HEK293 (cell line): Measurements from ENCODE around the gene PRKCA.

ENCODE experiments used
- CTCF ChIA-PET: fragments of 350-600 bp; formaldehyde crosslinking; extraction: SDS; loops from one replicate; lab custom pipeline; 2021; ENCODE audit warnings: antibody characterized with exemption; lab: Yijun Ruan, JAX
- POLR2A ChIA-PET: fragments of 300-600 bp; formaldehyde crosslinking; extraction: SDS; loops from one replicate; lab custom pipeline; 2020; ENCODE audit warnings: antibody characterized with exemption, inconsistent platforms; lab: Yijun Ruan, JAX
- H3K27ac ChIP-seq: fragments of 200-500 bp; sonication (Bioruptor generic); 2 replicates; pipeline ENCODE4 v1.5.1; 2014; ENCODE audit warnings: low read depth, low read length, control low read depth, inconsistent platforms; ENCODE audit errors: extremely low read depth
- H3K36me3 ChIP-seq, 2 experiments: fragments of 200-500 bp in 1 of 2; sonication (Bioruptor generic) in 1 of 2; 1 replicate in 1 of 2; 2 replicates in 1 of 2; pipeline ENCODE4 v1.5.1; 2014 to 2017; ENCODE audit warnings: inconsistent platforms in 2 of 2, low read length in 2 of 2; ENCODE audit not compliant: control insufficient read depth in 2 of 2, insufficient read depth in 1 of 2
- H3K4me1 ChIP-seq: fragments of 200-500 bp; sonication (Bioruptor generic); 2 replicates; pipeline ENCODE4 v1.5.1; 2014; ENCODE audit warnings: mild to moderate bottlenecking, low read length, inconsistent platforms; ENCODE audit not compliant: control insufficient read depth, insufficient read depth
- H3K4me3 ChIP-seq: 2 replicates; pipeline ENCODE4 v1.5.1; 2011; ENCODE audit warnings: low read depth, mild to moderate bottlenecking, control low read depth, low read length, moderate library complexity
- H3K9me3 ChIP-seq: fragments of 200-500 bp; sonication (Bioruptor generic); 2 replicates; pipeline ENCODE4 v1.5.1; 2014; ENCODE audit warnings: low read depth, low read length, inconsistent platforms; ENCODE audit not compliant: control insufficient read depth, insufficient read depth
- GLIS1 ChIP-seq: fragments of 450-650 bp; formaldehyde crosslinking; IDR thresholded peaks from 2 replicates; pipeline ENCODE4 v1.5.1; 2016; ENCODE audit warnings: missing biosample characterization, missing genetic modification characterization
- HOXC10 ChIP-seq: sonication (generic); formaldehyde crosslinking; IDR thresholded peaks from 2 replicates; pipeline ENCODE4 v1.8.1; 2023; ENCODE audit warnings: mild to moderate bottlenecking, missing genetic modification reagents
- SCRT2 ChIP-seq: fragments of 450-650 bp; formaldehyde crosslinking; IDR thresholded peaks from 2 replicates; pipeline ENCODE4 v1.5.1; 2016; ENCODE audit warnings: missing biosample characterization, missing genetic modification characterization
- SP7 ChIP-seq: fragments of 450-650 bp; formaldehyde crosslinking; IDR thresholded peaks from 2 replicates; pipeline ENCODE4 v1.5.1; 2016; ENCODE audit warnings: missing biosample characterization, missing genetic modification characterization
- ZBTB7A ChIP-seq: fragments of 450-650 bp; formaldehyde crosslinking; IDR thresholded peaks from 2 replicates; pipeline ENCODE4 v1.5.1; 2016; ENCODE audit warnings: low read depth, missing biosample characterization, missing genetic modification characterization
- ZEB2 ChIP-seq: fragments of 450-650 bp; formaldehyde crosslinking; IDR thresholded peaks from 2 replicates; pipeline ENCODE4 v1.5.1; 2016; ENCODE audit warnings: missing biosample characterization, missing genetic modification characterization
- ZFP41 ChIP-seq: fragments of 450-650 bp; formaldehyde crosslinking; IDR thresholded peaks from 2 replicates; pipeline ENCODE4 v1.5.1; 2016; ENCODE audit warnings: missing biosample characterization, missing genetic modification characterization, borderline replicate concordance
- ZNF10 ChIP-seq: fragments of 450-650 bp; formaldehyde crosslinking; IDR thresholded peaks from 2 replicates; pipeline ENCODE4 v1.5.1; 2017; ENCODE audit warnings: missing biosample characterization, missing genetic modification characterization
- ZNF112 ChIP-seq: fragments of 450-650 bp; formaldehyde crosslinking; IDR thresholded peaks from 2 replicates; pipeline ENCODE4 v1.5.0; 2017; ENCODE audit warnings: missing biosample characterization, missing genetic modification characterization
- ZNF114 ChIP-seq: fragments of 450-650 bp; formaldehyde crosslinking; IDR thresholded peaks from 2 replicates; pipeline ENCODE4 v1.5.0; 2017; ENCODE audit warnings: missing biosample characterization, missing genetic modification characterization
- ZNF121 ChIP-seq: fragments of 450-650 bp; formaldehyde crosslinking; IDR thresholded peaks from 2 replicates; pipeline ENCODE4 v1.5.1; 2016; ENCODE audit warnings: missing biosample characterization, missing genetic modification characterization
- ZNF155 ChIP-seq: fragments of 450-650 bp; formaldehyde crosslinking; IDR thresholded peaks from 2 replicates; pipeline ENCODE4 v1.5.1; 2016; ENCODE audit warnings: missing biosample characterization, missing genetic modification characterization
- ZNF23 ChIP-seq: fragments of 450-650 bp; formaldehyde crosslinking; IDR thresholded peaks from 2 replicates; pipeline ENCODE4 v1.5.1; 2016; ENCODE audit warnings: missing biosample characterization, missing genetic modification characterization, borderline replicate concordance
- ZNF292 ChIP-seq: fragments of 450-650 bp; formaldehyde crosslinking; IDR thresholded peaks from 2 replicates; pipeline ENCODE4 v1.5.1; 2016; ENCODE audit warnings: low read depth, missing biosample characterization, missing genetic modification characterization, borderline replicate concordance
- ZNF350 ChIP-seq: fragments of 450-650 bp; formaldehyde crosslinking; IDR thresholded peaks from 2 replicates; pipeline ENCODE4 v1.5.0; 2017; ENCODE audit warnings: missing biosample characterization, mild to moderate bottlenecking, missing genetic modification characterization
- ZNF404 ChIP-seq: fragments of 450-650 bp; formaldehyde crosslinking; IDR thresholded peaks from 2 replicates; pipeline ENCODE4 v1.5.1; 2017; ENCODE audit warnings: missing biosample characterization, missing genetic modification characterization
- ZNF514 ChIP-seq: fragments of 450-650 bp; formaldehyde crosslinking; IDR thresholded peaks from 2 replicates; pipeline ENCODE4 v1.5.1; 2016; ENCODE audit warnings: missing biosample characterization, missing genetic modification characterization
- ZNF558 ChIP-seq: fragments of 450-650 bp; formaldehyde crosslinking; IDR thresholded peaks from 2 replicates; pipeline ENCODE4 v1.5.1; 2016; ENCODE audit warnings: missing biosample characterization, missing genetic modification characterization
- ZNF561 ChIP-seq: fragments of 450-650 bp; IDR thresholded peaks from 2 replicates; pipeline ENCODE4 v1.5.1; 2018; ENCODE audit warnings: missing biosample characterization, missing genetic modification characterization, borderline replicate concordance
- ZNF596 ChIP-seq: fragments of 450-650 bp; IDR thresholded peaks from 2 replicates; pipeline ENCODE4 v1.5.0; 2018; ENCODE audit warnings: missing biosample characterization, mild to moderate bottlenecking, missing genetic modification characterization, moderate library complexity
- ZNF660 ChIP-seq: fragments of 450-650 bp; IDR thresholded peaks from 2 replicates; pipeline ENCODE4 v1.5.1; 2018; ENCODE audit warnings: missing biosample characterization, mild to moderate bottlenecking, missing genetic modification characterization
- ZNF664 ChIP-seq: fragments of 450-650 bp; formaldehyde crosslinking; IDR thresholded peaks from 2 replicates; pipeline ENCODE4 v1.5.1; 2016; ENCODE audit warnings: missing biosample characterization, missing genetic modification characterization
- ZNF791 ChIP-seq: fragments of 450-650 bp; formaldehyde crosslinking; IDR thresholded peaks from 2 replicates; pipeline ENCODE4 v1.5.1; 2016; ENCODE audit warnings: missing biosample characterization, missing genetic modification characterization
- ZNF837 ChIP-seq: fragments of 450-650 bp; formaldehyde crosslinking; IDR thresholded peaks from 2 replicates; pipeline ENCODE4 v1.5.1; 2016; ENCODE audit warnings: missing biosample characterization, missing genetic modification characterization
- TF ChIP-seq, protein P1 (sequence below): fragments of 450-650 bp; formaldehyde crosslinking; IDR thresholded peaks from 2 replicates; pipeline ENCODE4 v1.5.1; 2016; ENCODE audit warnings: missing biosample characterization, missing genetic modification characterization
- TF ChIP-seq, protein P2 (sequence below): fragments of 450-650 bp; formaldehyde crosslinking; IDR thresholded peaks from 2 replicates; pipeline ENCODE4 v1.5.1; 2016; ENCODE audit warnings: missing biosample characterization, missing genetic modification characterization
- TF ChIP-seq, protein P3 (sequence below): fragments of 450-650 bp; formaldehyde crosslinking; IDR thresholded peaks from 2 replicates; pipeline ENCODE4 v1.5.1; 2016; ENCODE audit warnings: missing biosample characterization, missing genetic modification characterization

The PRKCA gene

DNA sequence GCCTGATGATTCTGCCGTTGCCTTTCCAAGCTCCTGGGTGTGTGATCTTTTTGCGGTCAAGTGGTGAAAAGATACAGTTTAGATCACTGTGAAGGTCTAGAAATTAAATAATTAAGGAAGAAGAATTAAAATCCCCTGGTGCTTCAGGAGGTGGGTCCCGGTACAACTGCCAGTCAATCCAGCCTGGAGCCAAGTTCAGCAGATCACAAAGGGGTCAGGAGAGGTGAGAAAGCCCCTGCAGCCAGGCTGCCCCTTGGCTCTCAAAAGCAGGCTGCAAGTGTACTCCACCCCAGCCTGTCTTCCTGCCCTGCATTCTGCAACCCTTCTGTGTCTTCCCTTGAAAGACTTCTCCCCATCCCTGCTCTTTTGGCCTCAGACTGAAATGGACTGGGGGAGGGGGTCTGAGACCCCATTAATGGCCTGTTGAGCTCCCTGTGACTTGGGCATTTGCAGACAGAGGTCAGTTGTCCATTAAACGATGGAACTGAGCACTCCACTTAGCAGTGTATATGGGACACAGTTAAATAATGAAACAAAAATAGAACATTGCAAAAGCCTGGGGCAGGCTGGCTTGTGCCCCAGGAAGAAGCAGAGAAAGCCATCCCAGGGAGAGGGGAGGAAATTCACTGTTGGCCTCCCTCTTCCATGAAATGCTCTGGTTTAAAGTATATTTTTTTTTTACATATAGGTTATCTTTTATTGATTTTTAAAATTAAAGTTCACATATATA is 547.6 kb downstream of the PRKCA start:
- no peaks in the 10 kb centered on the region for H3K4me1 ChIP-seq
- no peak overlapping the region for H3K4me3 ChIP-seq
- ChIA-PET CTCF (no interaction called here), POLR2A (no interaction called here)
- TF ChIP-seq ZNF121 (tag by site-specific recombination) (no peak), ZNF23 (tag by site-specific recombination) (no peak), GLIS1 (tag by site-specific recombination) (no peak), ZNF10 (tag by site-specific recombination) (no peak), ZNF596 (tag by site-specific recombination) (no peak), ZNF155 (no peak), ZNF561 (tag by site-specific recombination) (no peak), ZNF292 (tag by site-specific recombination) (no peak), ZNF114 (tag by site-specific recombination) (no peak), ZNF791 (no peak), ZFP41 (tag by site-specific recombination) (no peak), ZNF558 (tag by site-specific recombination) (no peak), ZNF514 (tag by site-specific recombination) (no peak), ZNF112 (tag by site-specific recombination) (no peak)
- TF ChIP-seq, protein P1, sequence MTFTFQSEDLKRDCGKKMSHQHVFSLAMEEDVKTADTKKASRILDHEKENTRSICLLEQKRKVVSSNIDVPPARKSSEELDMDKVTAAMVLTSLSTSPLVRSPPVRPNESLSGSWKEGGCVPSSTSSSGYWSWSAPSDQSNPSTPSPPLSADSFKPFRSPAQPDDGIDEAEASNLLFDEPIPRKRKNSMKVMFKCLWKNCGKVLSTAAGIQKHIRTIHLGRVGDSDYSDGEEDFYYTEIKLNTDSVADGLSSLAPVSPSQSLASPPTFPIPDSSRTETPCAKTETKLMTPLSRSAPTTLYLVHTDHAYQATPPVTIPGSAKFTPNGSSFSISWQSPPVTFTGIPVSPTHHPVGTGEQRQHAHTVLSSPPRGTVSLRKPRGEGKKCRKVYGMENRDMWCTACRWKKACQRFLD (tag by site-specific recombination): no peak
- H3K27ac ChIP-seq: no peak overlapping the region
- no peaks in the 10 kb centered on the region for H3K36me3 ChIP-seq
- H3K9me3 ChIP-seq: no peaks in the 10 kb centered on the region

DNA sequence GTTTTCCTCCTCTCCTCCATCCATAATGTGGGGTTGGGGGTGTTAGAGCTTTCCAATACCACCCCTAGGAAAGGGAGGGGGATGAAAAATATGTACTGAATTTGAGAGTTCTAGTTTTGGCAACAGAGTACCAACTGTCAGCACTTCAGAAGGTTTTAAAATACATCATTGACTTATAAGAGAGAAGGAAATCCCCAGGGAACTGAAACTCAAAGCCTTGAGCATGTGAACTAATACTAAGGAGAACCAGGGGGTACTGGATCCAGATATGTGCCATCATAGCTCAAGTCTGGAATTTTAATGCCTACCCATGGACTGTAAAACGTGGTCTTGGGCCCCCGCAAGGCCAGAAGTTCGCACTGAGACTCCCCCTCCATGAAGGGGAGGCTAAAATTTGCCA is 548.3 kb downstream of the PRKCA start:
- no peaks in the 10 kb centered on the region for H3K9me3 ChIP-seq
- POLR2A ChIA-PET: no interaction called here
- no peak overlapping the region for H3K4me3 ChIP-seq
- no peak overlapping the region for H3K27ac ChIP-seq
- no peak for TF ChIP-seq SCRT2 (tag by site-specific recombination)
- TF ChIP-seq, protein P2, sequence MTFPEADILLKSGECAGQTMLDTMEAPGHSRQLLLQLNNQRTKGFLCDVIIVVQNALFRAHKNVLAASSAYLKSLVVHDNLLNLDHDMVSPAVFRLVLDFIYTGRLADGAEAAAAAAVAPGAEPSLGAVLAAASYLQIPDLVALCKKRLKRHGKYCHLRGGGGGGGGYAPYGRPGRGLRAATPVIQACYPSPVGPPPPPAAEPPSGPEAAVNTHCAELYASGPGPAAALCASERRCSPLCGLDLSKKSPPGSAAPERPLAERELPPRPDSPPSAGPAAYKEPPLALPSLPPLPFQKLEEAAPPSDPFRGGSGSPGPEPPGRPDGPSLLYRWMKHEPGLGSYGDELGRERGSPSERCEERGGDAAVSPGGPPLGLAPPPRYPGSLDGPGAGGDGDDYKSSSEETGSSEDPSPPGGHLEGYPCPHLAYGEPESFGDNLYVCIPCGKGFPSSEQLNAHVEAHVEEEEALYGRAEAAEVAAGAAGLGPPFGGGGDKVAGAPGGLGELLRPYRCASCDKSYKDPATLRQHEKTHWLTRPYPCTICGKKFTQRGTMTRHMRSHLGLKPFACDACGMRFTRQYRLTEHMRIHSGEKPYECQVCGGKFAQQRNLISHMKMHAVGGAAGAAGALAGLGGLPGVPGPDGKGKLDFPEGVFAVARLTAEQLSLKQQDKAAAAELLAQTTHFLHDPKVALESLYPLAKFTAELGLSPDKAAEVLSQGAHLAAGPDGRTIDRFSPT (tag by site-specific recombination): no peak
- no peaks in the 10 kb centered on the region for H3K36me3 ChIP-seq
- CTCF ChIA-PET: interaction anchor here (0.7 to 1.1 kb wide), 3 partner anchors 51 to 235 kb away, joined by 3 read pairs; no protein-coding TSS in a partner anchor
- no peaks in the 10 kb centered on the region for H3K4me1 ChIP-seq

DNA sequence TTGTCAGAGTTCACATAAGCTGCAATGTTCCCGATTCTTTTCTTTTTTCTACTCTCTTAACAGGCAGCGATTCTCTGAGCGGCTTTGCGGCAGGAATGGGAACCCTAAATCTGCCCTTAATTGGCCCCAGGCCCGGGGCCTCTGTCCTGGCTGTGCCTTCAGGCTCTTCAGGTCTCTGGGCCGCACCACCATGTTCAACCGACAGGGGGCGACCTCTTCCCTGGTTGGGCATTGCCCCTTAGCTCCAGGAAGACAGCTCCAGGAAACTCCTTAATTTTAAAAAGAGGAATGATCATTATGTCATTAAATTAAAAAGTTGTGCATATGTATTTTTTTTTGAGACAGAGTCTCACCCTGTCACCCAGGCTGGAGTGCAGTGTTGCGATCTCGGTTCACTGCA is 552.8 kb downstream of the PRKCA start:
- Histone ChIP-seq H3K36me3 (no peaks in the 10 kb centered on the region), H3K9me3 (no peaks in the 10 kb centered on the region), H3K4me3 (no peak overlapping the region), H3K27ac (no peak overlapping the region), H3K4me1 (no peaks in the 10 kb centered on the region)
- POLR2A ChIA-PET: no interaction called here
- CTCF ChIA-PET: interaction anchor here (0.8 to 1.2 kb wide), 5 partner anchors 12 to 112 kb away, joined by 3 to 8 read pairs (median 3); no protein-coding TSS in a partner anchor
- TF ChIP-seq ZNF660 (tag by site-specific recombination) (no peak), ZNF837 (tag by site-specific recombination) (no peak), HOXC10 (CRISPR knock-in tag) (no peak), ZEB2 (tag by site-specific recombination) (no peak), ZNF350 (tag by site-specific recombination) (no peak), ZNF664 (tag by site-specific recombination) (no peak), ZNF404 (no peak), SP7 (tag by site-specific recombination) (no peak), ZBTB7A (tag by site-specific recombination) (no peak)
- TF ChIP-seq, protein P3, sequence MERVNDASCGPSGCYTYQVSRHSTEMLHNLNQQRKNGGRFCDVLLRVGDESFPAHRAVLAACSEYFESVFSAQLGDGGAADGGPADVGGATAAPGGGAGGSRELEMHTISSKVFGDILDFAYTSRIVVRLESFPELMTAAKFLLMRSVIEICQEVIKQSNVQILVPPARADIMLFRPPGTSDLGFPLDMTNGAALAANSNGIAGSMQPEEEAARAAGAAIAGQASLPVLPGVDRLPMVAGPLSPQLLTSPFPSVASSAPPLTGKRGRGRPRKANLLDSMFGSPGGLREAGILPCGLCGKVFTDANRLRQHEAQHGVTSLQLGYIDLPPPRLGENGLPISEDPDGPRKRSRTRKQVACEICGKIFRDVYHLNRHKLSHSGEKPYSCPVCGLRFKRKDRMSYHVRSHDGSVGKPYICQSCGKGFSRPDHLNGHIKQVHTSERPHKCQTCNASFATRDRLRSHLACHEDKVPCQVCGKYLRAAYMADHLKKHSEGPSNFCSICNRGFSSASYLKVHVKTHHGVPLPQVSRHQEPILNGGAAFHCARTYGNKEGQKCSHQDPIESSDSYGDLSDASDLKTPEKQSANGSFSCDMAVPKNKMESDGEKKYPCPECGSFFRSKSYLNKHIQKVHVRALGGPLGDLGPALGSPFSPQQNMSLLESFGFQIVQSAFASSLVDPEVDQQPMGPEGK (tag by site-specific recombination): no peak
